ENCODE results near the gene WDTC1. TPM values are rescaled to one million over a fixed set of nuclear protein-coding genes. Genes with fewer than 3 reads are reported as not detected.

The WDTC1 gene
- polyA plus RNA-seq, 1 donor (not counting 4 experiments of a cell fraction or from before 2014, with no cell fraction given): 5.1 TPM

DNA sequence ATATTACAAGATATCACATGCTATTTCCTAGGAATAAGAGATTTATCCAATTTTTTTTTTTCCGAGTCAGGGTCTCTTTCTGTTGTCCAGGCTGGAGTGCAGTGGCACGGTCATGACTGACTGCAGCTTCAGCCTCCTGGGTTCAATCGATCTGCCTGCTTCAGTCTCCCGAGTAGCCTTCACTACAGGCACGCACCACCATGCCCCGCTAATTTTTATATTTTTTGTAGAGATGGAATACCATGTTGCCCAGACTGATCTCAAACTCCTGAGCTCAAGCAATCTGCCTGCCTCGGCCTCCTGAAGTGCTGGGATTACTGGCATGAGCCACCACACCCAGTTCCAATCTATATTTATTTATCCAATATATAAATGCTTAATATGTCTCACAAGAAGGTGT lies 18.0 kb upstream of the WDTC1 start:
- Histone ChIP-seq H3K9me1 (ENCODE audit: control insufficient read depth, extremely low read depth, insufficient read depth, low read length) (no peaks in the 10 kb centered on the region), H3K27ac (ENCODE audit: control insufficient read depth, insufficient read depth, low read length) (no peak overlapping the region), H3K27me3 (ENCODE audit: control insufficient read depth, extremely low read depth, insufficient read depth, low read length) (no peaks in the 10 kb centered on the region), H3K79me2 (ENCODE audit: control insufficient read depth, insufficient read depth, low read length) (no peaks in the 10 kb centered on the region), H3K4me1 (ENCODE audit: control insufficient read depth, extremely low read depth, insufficient read depth, low read length) (no peaks in the 10 kb centered on the region), H3K4me3 (ENCODE audit: control insufficient read depth in 2 of 3, extremely low read depth in 1 of 3, insufficient read depth in 2 of 3, low read depth in 1 of 3, low read length in 3 of 3) (no peak overlapping the region), H4K20me1 (ENCODE audit: control insufficient read depth, extremely low read depth, insufficient read depth, low read length) (no peaks in the 10 kb centered on the region), H3K9ac (ENCODE audit: control insufficient read depth, extremely low read depth, insufficient read depth, low read length) (no peak overlapping the region), H3K4me2 (ENCODE audit: control insufficient read depth, extremely low read depth, insufficient read depth, low read depth, low read length) (no peak overlapping the region), H3K36me3 (ENCODE audit: control insufficient read depth in 2 of 2, extremely low read depth in 1 of 2, insufficient read depth in 2 of 2, low read length in 2 of 2) (no peaks in the 10 kb centered on the region), H3K9me3 (ENCODE audit: control insufficient read depth, low read depth, low read length) (no peaks in the 10 kb centered on the region), H2AFZ (ENCODE audit: control insufficient read depth, low read length) (no peak overlapping the region)
- DNase-seq (ENCODE audit: low read depth, low spot score) (no peak), FAIRE-seq (no peak)
- dilution Hi-C loops (cut with MboI; ENCODE audit: extremely low pct_ligation_motif_present, low sequenced_read_pairs): no loop called here
- no peak for TF ChIP-seq EZH2 (IDR thresholded peaks at IDR 0.05; ENCODE audit: low read length)
- no peak for TF ChIP-seq CTCF (optimal IDR thresholded peaks at IDR 0.05 in 1 of 3, IDR thresholded peaks at IDR 0.05 in 1 of 3, conservative IDR thresholded peaks at IDR 0.05 in 1 of 3; ENCODE audit: extremely low read depth in 1 of 3, insufficient read depth in 2 of 3, low read length in 3 of 3)

DNA sequence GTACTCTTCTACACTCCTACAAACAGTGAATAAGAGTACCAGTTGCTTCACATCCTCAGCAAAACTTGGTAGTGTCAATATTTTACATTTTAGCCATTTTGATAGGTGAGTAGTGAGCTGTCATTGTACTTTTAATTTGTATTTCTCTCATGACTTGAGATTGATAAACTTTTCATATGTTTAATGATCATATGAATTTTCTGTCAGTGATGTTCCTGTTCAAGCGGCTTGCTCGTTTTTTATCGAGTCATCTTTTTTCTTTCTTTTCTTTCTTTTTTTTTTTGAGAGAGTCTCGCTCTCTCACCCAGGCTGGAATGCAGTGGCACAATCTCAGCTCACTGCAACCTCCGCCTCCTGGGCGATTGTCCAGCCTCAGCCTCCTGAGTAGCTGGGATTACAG lies 17.0 kb upstream of the WDTC1 start:
- TF ChIP-seq EZH2 (IDR thresholded peaks at IDR 0.05; ENCODE audit: low read length) (no peak), CTCF (optimal IDR thresholded peaks at IDR 0.05 in 1 of 3, IDR thresholded peaks at IDR 0.05 in 1 of 3, conservative IDR thresholded peaks at IDR 0.05 in 1 of 3; ENCODE audit: extremely low read depth in 1 of 3, insufficient read depth in 2 of 3, low read length in 3 of 3) (no peak)

More for the DNA sequence above, 17.0 kb upstream of the WDTC1 start:
- Histone ChIP-seq H3K27me3 (ENCODE audit: control insufficient read depth, extremely low read depth, insufficient read depth, low read length) (no peaks in the 10 kb centered on the region), H3K36me3 (ENCODE audit: control insufficient read depth in 2 of 2, extremely low read depth in 1 of 2, insufficient read depth in 2 of 2, low read length in 2 of 2) (no peaks in the 10 kb centered on the region), H3K79me2 (ENCODE audit: control insufficient read depth, insufficient read depth, low read length) (no peaks in the 10 kb centered on the region), H3K9ac (ENCODE audit: control insufficient read depth, extremely low read depth, insufficient read depth, low read length) (no peak overlapping the region), H4K20me1 (ENCODE audit: control insufficient read depth, extremely low read depth, insufficient read depth, low read length) (no peaks in the 10 kb centered on the region), H3K4me2 (ENCODE audit: control insufficient read depth, extremely low read depth, insufficient read depth, low read depth, low read length) (no peak overlapping the region), H3K27ac (ENCODE audit: control insufficient read depth, insufficient read depth, low read length) (no peak overlapping the region), H3K4me3 (ENCODE audit: control insufficient read depth in 2 of 3, extremely low read depth in 1 of 3, insufficient read depth in 2 of 3, low read depth in 1 of 3, low read length in 3 of 3) (no peak overlapping the region), H2AFZ (ENCODE audit: control insufficient read depth, low read length) (no peak overlapping the region), H3K4me1 (ENCODE audit: control insufficient read depth, extremely low read depth, insufficient read depth, low read length) (no peaks in the 10 kb centered on the region), H3K9me1 (ENCODE audit: control insufficient read depth, extremely low read depth, insufficient read depth, low read length) (no peaks in the 10 kb centered on the region), H3K9me3 (ENCODE audit: control insufficient read depth, low read depth, low read length) (no peaks in the 10 kb centered on the region)
- DNase-seq (ENCODE audit: low read depth, low spot score) (no peak), FAIRE-seq (no peak)
- dilution Hi-C loops (cut with MboI; ENCODE audit: extremely low pct_ligation_motif_present, low sequenced_read_pairs): no loop called here
